Type B pancreatic cell (in vitro differentiated cells): ENCODE results near the gene TXK. TPM values are rescaled to one million over a fixed set of nuclear protein-coding genes. Genes with fewer than 3 reads are reported as not detected.

Source experiments
- DNase-seq: peaks from one replicate; pipeline ENCODE4 v3.0.0; 2021; ENCODE audit warnings: mixed read lengths; ENCODE audit not compliant: unreplicated experiment; ENCODE audit errors: extremely low spot score
- H3K27ac Mint-ChIP-seq: 2 replicates; pipeline ENCODE4 v1.8.0; 2021; ENCODE audit warnings: mild to moderate bottlenecking, mixed read lengths
- H3K27me3 Mint-ChIP-seq: 2 replicates; pipeline ENCODE4 v1.8.0; 2021; ENCODE audit warnings: mixed read lengths
- H3K36me3 Mint-ChIP-seq: 2 replicates; pipeline ENCODE4 v1.8.0; 2021; ENCODE audit warnings: mixed read lengths
- H3K4me1 Mint-ChIP-seq: one replicate; pipeline ENCODE4 v1.8.0; 2021; ENCODE audit warnings: mixed read lengths; ENCODE audit not compliant: unreplicated experiment
- H3K4me3 Mint-ChIP-seq: 2 replicates; pipeline ENCODE4 v1.8.0; 2021; ENCODE audit warnings: mild to moderate bottlenecking, mixed read lengths
- H3K9me3 Mint-ChIP-seq: 2 replicates; pipeline ENCODE4 v1.8.0; 2021; ENCODE audit warnings: mixed read lengths
- CTCF ChIP-seq: fragments of 200-600 bp; sonication (generic); conservative IDR thresholded peaks from 2 replicates; pipeline ENCODE4 v1.5.0; 2021; ENCODE audit warnings: antibody characterized with exemption, mild to moderate bottlenecking
- long read RNA-seq: library from polyadenylated mRNA; unstranded; transcript quantifications from one replicate; pipeline ENCODE4 v2.0.0, GENCODE V29; 2020
- total RNA-seq: library from RNA; stranded (reverse); gene quantifications from 2 replicates; pipeline ENCODE4 v1.2.1, GENCODE V29; 2021; ENCODE audit warnings: low replicate concordance

TXK gene
- total RNA-seq = 1.3 and 2.2 TPM in 2 replicates
- long read RNA-seq, partial matches to known transcripts = 0 of 4 reads
- long read RNA-seq, other reads (novel, unspliced or antisense) = 0 of 4 reads

GRCh38 chr4:48134081-48134480 lies at the start of gene TXK:
TXK (minus strand) TSS chr4:48134250; CDS start chr4:48134170, 80 bp downstream.
- Mint-ChIP-seq H3K9me3 (peaks cover 4% of the 10 kb centered on the region), H3K27me3 (no peaks in the 10 kb centered on the region), H3K36me3 (peaks cover 8% of the 10 kb centered on the region), H3K4me1 (peaks cover 13% of the 10 kb centered on the region), H3K4me3 (no peak within 1 kb of the TSS), H3K27ac (no peak within 1 kb of the TSS)
- TF ChIP-seq CTCF = no peak
- DNase-seq = no peak

GRCh38 chr4:48180234-48180633 lies 46.2 kb upstream of the TXK start:
- Mint-ChIP-seq H3K9me3 (no peaks in the 10 kb centered on the region), H3K4me3 (no peak overlapping the region), H3K27me3 (no peaks in the 10 kb centered on the region), H3K36me3 (no peaks in the 10 kb centered on the region), H3K4me1 (peaks cover 5% of the 10 kb centered on the region), H3K27ac (no peak overlapping the region)
- TF ChIP-seq CTCF = no peak
- no peak for DNase-seq

DNA sequence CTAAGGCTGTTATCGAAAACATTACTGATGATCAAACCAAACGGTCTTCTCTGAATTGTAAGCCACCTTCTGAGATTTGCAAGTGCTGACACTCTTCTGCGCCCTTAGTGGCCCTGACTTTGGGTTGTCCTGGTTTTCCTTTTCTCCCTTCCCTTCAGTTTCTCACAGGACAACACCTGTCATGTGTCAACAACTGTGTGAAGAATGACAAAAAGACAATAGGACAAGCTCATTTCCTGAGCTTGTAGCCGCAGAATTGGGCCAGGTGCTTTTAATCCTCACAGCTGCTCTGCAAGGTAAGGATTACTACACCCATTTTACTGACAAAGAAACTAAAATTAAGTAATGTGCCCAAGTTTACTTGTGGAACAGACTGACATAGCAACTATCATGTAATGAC lies 44.9 kb upstream of the TXK start:
- H3K36me3 Mint-ChIP-seq = no peaks in the 10 kb centered on the region

DNA sequence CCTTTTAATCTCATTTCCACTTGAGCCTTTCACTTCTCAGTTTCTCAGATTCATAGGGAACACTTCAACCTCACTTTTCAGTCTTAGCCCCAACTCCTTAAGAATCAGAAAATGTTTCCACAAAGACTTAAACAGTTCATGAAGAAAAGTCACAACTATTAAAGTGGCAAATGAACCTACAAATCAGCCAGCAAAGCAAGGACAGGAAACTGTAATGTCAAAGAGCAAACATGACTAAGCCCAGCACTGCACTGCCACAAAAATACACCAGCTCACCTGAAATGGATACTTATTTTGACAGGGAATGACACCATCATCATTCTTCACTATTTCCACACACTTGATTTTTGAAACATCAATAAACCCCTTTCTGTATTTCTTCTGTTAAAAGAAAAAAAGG lies 41.8 kb upstream of the TXK start:
- H3K4me1 Mint-ChIP-seq = peaks cover 5% of the 10 kb centered on the region
- no peak for DNase-seq
- H3K9me3 Mint-ChIP-seq = no peaks in the 10 kb centered on the region
- no peak for TF ChIP-seq CTCF
- H3K27ac Mint-ChIP-seq = no peak overlapping the region
- no peak overlapping the region for H3K4me3 Mint-ChIP-seq
- H3K27me3 Mint-ChIP-seq = no peaks in the 10 kb centered on the region
- no peaks in the 10 kb centered on the region for H3K36me3 Mint-ChIP-seq

More for the DNA sequence above, 44.9 kb upstream of the TXK start:
- Mint-ChIP-seq H3K27me3 (no peaks in the 10 kb centered on the region), H3K4me1 (no peaks in the 10 kb centered on the region), H3K27ac (no peak overlapping the region), H3K9me3 (no peaks in the 10 kb centered on the region), H3K4me3 (no peak overlapping the region)
- no peak for DNase-seq
- no peak for TF ChIP-seq CTCF

- Mint-ChIP-seq H3K4me3 (no peak overlapping the region), H3K4me1 (peaks cover 5% of the 10 kb centered on the region), H3K9me3 (no peaks in the 10 kb centered on the region), H3K27ac (no peak overlapping the region), H3K27me3 (no peaks in the 10 kb centered on the region), H3K36me3 (no peaks in the 10 kb centered on the region)
- TF ChIP-seq CTCF = no peak
- no peak for DNase-seq
Observed at GRCh38 chr4:48175328-48175727, 41.3 kb upstream of the TXK start.
